SH-SY5Y (cell line): ENCODE data around the gene NKD1.

Source experiments
- GATA2 ChIP-seq: IDR thresholded peaks from 2 replicates; pipeline ENCODE4 v1.6.1; 2011; ENCODE audit warnings: mild to moderate bottlenecking, low read depth, low read length
- GATA3 ChIP-seq: IDR thresholded peaks from 2 replicates; pipeline ENCODE4 v1.6.1; 2011; ENCODE audit warnings: low read depth, mild to moderate bottlenecking, low read length, moderate library complexity

DNA sequence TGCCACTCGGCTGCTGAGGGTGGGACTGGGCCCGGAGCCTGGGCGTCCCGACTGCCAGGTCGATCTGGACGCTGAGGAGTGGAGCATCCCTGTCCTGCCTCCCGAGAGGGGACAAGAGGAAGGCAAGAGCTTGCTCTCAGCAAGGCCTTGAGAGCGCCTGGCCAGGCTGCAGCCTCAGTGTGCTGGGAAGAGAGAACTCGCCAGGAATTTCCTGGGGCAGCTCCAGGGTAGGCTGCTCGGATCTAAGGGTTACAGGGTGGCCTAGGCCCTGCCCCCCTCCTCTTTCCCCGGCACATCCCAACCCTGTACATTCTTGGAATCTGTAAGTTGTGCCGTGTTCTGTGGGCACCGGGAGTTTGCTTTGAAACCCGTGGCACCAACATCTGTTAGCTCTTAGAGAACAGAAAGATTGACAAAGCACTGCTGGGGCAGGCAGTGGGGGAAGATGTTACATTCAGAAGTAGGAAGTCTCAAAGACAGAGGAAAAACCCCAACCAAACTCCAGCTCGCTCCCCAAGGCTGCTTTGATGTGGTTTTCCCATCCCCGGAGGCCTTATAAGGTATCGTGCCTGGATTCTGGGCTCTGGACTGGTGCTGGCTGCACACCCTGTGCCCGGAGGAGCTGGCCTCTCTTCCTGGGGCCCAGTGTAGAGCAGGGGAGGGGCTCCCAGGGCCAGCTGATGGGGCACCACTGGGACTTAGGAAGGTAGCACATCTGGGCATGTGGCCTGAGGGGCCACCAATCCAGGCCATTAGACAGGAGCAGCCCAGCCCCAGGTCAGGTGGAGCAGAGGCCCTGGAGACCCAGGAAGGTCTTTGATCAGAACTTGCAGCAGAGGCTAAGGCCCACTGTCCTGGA lies 55.2 kb downstream of the NKD1 start:
- TF ChIP-seq GATA2: no peak
- TF ChIP-seq GATA3: no peak
